ENCODE data around the gene CLDN2.

The CLDN2 gene

DNA sequence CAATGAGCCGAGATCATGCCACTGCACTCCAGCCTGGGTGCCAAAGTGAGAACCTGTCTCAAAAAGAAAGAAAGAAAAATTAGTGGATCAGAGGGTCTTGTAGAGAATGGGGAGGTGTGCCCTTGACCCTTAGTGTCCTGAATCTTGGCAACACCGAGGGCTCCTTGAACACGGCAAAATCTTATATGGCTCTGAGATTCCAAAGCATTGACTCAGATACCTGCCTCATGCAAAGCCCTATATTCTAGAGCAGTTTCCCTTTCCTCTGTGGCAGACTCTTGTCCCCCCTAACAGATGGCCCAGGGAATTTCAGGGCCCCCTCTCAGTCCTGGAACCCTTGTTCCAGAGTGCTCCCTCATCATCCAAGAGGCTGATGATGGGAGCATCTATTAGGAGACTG is 6.8 kb downstream of the CLDN2 start:
- no peak for DNase-seq

DNA sequence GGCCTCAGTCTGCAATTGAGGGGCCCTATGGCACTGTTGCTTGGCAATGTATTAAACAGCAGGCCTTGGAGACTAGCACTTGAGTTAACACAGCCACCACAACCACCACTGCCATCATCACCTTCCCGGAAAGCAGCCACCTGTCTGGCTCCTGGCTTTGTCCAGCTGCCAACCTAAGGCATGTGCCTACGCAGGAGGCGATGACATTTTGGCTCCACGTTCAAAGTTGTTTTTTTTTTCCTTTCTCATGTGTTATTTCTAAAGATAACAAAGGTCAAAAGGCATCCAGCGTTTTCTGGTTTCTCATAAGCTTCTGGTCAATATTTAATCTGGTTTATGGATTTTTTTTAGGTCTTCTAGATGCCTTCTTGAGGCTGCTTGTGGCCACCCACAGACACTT is 7.5 kb downstream of the CLDN2 start:
- DNase-seq, result no peak

DNA sequence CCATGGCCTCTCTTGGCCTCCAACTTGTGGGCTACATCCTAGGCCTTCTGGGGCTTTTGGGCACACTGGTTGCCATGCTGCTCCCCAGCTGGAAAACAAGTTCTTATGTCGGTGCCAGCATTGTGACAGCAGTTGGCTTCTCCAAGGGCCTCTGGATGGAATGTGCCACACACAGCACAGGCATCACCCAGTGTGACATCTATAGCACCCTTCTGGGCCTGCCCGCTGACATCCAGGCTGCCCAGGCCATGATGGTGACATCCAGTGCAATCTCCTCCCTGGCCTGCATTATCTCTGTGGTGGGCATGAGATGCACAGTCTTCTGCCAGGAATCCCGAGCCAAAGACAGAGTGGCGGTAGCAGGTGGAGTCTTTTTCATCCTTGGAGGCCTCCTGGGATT is 8.0 kb downstream of the CLDN2 start:
- no peak for DNase-seq

DNA sequence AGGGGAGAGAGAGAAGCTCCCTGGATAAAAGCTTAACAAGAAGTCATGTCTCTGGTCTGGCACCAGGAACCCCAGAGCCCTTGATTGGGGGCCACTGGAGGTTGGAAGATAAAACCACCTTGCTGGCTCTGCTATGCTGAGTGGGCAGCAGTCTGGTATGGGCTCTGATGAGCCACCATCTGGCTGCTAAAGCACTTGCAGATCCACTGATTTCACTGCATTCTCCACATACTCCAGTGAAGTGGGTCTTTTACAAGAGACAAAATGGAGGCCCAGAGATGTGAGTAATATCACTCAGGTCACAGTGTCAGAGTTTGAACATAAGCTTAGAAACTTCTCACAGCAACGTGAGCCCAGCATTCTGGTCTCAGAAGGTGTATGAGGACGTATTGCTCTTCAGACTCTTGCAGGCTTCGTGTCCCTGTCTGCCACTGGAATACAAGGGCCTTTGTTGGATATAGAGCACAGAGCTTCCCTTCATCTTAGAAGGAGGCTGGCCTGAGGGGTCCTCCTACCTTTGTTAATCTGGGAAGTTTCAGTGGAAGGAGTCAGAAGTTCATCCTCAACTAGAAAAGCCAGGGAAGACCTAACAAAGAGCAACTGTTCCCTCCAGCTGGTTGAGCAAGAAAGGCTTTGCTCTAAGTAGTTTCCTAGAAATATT is 11.8 kb downstream of the CLDN2 start:
- no peak for DNase-seq

DNA sequence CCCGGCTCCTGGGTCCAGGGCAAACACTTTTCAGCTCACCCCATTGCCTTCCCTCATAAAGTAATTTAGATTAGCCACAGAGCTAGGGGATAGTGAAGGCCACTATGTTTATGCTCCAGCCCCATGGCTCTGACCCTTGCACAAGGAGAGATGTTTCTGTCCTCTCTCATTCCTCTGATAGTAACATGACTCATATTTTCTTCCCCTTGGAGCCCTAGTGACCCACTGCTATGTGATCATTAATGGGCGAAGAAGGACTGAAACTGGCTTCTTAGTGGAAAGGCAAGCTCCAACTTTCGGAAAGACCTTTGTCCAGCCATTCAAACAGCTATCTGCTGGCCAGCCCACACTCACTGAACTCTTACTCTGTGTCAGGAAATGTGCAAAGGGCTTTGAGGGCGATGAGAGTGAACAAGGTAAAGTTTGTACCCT is 12.3 kb downstream of the CLDN2 start:
- no peak for DNase-seq

DNA sequence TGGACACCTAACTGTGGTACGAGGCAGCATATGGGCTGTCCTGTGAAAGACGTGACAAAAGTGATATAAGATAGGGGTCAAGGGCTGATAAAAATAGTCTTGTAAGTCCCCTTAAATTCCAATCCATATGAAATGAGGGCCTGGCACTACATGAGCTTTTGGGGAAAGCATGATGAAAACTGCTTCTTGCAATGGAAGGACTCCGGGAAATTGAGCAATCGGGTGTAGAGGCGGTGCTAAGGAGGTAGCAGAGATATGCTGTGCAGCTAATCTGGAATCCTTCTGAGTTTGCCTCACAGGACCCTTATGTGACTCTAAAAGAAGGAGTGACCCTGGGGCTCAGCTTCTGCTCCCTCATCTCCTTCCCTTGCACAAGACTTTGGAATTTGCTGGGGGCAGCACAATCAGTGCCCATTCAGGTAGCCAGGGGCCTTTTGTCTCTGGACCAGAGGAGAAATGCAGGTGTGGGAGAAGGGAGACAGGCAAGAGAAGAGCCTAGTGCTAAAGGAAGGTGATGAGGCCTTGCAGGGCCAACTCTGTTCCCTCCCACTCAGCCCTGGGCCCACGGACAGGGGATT is 12.8 kb downstream of the CLDN2 start:
- DNase-seq, result no peak

DNA sequence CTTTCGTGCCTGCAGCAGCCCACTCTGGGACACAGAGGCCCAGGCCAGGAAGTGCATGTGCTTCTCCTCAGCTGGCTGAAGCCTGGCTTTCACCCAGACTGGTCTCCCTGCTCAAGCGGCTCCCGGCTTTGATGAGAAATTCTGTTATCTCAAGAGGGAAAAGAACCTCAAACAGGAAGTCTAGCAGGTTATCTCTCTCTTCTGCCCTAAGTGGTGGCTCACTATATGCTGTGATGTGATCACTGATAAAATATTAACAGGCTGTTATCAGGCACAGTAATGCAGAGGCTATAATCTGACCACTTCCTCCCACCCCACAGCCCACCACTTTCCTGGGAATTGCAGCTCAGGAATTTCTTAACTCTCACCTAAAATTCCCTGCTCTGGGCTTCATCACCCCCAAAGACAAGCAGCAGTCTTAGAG is 13.3 kb downstream of the CLDN2 start:
- DNase-seq, result no peak

DNA sequence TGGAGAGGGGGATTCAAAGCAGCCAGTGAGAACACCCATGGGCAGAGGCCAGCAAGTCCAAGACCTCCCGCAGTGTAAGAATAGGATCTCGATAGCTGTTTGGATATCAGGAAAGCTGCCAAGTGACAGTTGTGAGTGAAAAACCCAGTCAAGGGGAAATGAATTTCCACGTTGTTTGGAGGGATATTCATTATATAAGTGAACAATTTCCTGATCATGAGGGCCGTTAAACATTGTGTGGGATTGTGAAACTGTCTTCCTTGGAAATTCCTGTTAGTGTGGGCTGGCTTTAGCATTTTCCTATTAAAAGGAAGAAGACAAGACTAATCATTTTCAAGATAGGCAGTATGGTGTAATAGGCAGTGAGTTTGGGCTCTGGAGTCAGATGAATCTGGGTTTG is 15.0 kb downstream of the CLDN2 start:
- no peak for DNase-seq

DNA sequence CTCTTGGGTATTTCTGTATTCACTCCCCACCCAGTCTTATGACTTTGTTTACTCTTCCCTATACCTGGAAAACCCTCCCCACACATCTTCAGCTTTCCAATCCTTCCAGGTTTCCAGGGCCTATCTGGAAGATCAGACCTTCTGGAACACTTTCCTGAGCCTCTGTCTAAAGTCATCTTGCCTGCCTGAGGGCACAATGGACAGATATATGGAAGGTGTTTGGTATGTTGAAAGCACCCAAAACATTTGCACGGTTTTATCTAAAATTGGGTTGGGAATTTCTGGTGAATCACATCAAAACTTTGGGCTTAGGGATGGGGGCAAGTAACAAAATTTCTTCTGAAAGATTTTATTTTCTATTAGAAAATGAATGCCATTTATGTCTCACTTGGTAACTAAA is 16.0 kb downstream of the CLDN2 start:
- no peak for DNase-seq

DNA sequence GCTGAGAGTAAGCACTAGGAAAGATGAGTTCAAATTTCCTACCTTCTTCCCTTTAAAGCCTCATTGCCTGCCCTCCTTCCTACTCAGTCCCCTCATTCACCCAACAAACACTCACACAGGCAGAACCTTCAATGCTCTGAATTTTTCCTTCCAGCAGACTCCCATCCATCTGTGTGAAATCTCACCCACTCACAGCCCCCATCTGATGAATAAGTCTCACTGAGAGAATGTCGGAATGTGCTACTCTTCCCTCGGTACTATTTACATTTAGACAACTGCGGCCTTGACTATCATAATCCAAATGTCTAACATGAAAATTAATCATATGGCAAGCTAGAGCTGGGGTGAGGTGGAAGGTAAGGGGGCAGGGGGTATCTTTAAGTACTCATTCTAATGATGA is 19.4 kb downstream of the CLDN2 start:
- no peak for DNase-seq

DNA sequence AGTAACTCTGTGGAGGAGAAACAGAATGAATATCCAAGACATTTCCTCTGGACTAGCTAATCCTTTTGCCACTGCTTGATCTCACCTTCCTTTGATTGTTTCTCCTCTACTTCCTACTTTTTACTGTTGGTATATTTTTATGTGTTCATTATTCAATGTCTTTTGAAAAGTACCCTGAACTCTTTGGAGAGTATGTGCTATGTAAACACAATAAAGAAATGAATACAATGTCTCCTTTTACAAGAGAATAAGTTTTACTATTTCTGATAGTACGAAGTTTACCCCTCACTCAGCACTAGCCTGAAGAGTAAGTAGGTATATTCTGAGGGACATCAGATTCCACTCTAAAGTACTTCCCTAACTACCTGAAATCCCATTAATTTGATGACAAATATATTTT is 19.9 kb downstream of the CLDN2 start:
- no peak for DNase-seq

DNA sequence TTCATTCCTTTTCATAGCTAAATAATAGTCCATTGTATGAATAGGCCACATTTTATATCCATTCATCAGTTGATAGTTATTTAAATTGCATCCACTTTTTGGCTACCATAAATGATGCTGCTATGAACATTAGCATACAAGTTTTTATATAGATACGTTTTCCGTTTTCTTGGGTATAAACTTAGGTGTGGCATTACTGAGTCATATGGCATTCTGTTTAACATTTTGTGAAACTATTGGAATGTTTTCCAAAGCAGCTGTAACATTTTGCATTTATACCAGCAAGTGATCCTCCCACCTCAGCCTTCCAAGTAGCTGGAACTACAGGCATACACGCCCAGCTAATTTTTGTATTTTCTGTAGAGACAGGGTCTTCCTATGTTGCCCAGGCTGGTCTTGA is 26.3 kb downstream of the CLDN2 start:
- no peak for DNase-seq

DNA sequence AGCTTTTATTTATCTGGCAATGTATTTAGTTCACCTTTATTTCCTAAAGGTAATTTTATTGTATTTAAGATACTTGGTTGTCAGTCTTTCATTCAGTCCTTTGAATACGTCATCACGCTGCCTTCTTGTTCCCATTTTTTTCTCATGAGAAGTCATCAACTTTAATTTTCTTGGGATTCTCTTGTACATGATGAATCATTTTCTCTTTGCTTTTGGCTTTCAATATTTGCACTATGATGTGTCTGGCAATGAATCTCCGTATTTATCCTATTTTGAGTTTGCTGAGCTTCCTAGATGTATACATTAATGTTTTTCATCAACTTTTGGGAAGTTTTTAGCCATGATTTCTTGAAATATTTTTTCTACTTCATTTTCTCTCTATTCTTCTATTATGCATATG is 28.4 kb downstream of the CLDN2 start:
- no peak for DNase-seq

DNA sequence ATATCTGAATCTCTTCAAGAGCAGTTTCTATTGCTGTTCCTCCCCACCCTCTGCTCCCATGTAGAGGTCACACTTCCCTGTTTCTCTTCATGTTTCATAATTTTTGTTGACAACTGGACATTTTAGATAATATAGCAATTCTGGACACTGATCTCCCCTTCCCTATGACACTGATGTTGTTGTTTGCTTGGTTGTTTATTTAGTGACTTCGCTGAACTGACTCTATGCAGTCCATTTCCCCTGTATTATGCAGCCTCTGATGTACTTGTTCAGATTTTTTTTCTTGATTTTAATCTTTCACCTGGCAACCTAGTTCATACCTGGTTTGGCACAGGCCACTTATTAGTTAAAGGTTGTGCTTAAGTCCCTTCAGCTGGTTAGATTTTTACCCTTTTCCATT is 29.2 kb downstream of the CLDN2 start:
- DNase-seq, result no peak

DNA sequence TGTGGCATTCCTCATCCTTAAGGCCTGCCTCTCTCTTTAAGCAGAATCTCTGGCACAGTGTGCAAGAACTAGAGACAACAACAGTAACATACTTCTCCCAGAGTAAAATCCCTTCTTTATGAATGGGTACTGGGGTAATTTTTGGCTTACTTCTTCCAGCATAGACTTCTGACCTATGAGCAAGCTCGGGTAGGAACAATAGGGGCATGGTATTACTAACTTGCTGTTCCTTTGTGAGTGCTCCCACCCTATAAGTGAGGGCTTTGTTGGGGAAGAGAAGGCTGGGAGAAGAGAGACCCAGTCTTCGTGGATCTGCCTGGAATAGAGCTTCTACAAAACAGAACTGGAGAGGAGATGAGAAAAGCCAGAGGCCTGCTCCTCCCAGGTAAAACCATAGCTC is 30.2 kb downstream of the CLDN2 start:
- no peak for DNase-seq

DNA sequence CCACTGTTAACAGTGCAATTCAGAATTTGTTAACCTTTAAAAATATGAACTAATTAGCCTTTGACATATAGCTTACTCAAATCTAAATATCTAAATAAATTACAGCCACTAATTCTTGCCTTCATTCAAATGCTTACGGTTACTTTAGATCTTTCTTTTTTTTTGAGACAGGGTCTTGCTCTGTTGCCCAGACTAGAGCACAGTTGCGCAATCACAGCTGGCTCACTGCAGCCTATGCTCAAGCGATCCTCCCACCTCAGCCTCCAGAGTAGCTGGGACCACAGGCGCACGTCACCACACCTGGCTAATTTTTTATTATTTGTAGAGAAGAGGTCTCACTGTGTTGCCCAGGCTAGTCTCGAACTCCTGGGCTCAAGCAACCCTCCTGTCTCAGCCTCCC is 31.0 kb downstream of the CLDN2 start:
- no peak for DNase-seq

DNA sequence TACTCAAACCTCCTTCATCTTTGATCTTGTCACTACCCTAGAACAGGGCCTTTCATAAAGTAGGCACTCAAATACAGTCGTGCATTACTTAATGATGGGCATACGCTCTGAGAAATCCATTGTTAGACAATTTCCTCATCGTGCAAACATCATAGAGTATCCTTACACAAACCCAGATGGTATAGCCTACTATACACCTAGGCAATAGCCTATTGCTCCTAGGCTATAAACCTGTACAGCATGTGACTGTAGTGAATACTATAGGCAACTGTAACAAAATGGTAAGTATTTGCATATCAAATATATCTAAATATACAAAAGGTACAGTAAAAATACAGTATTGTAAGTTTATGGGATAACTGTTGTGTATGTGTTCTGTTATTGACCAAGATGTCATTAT is 31.9 kb downstream of the CLDN2 start:
- DNase-seq, result peak; percentile 24

DNA sequence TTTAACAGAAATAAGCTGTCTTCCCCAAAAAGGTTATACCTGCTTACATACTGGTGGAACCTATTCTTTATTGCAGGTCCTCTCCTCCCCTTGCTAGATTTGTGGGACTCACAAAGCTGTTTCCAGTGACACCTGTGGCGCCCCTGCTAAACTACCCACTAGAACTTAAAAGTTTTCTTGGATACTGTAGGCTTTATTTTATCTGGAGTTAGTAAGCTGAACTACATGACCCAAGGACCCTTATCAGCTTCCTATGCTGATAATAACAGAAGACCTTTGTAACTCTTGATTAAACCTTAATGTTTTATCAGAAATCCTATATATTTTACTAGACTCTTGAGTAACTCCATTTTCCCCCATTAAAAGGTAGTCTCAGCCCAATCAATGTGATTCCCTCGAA is 32.3 kb downstream of the CLDN2 start:
- DNase-seq, result no peak

DNA sequence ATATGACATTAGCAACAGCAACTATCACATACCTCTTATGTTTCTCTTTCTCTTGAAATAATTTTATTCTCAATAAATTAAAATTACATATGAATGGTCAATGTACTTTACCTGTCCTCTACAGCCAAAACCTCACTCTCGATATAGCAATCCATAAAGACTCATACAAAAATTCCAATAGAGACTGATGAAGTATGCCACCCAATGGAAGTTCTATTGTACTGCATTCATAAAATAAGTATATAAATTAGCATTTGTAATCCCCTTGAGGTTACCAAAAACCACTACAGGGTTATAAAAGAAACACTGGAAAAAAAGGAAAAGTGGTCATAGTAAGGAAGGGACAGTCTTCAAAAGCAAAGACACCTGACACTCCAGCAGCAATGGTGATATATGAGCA is 32.8 kb downstream of the CLDN2 start:
- peak; percentile 11 for DNase-seq

DNA sequence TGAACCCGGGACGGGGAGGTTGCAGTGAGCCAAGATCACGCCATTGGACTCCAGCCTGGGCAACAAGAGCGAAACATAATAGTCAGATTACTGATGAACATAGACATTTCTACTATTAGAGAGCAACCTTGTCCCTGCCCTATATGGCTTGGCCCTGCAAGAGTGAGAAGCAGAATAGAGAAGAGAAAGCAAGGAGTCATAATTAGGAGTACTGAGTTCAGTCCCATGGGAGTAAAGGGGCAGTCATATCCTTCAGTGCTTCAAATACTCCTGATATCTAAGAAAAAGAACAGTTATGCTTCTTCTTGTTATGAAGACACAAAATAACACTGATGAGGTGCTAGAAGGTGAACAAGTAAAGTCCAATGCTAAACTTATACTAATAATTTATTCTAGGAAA is 33.8 kb downstream of the CLDN2 start:
- DNase-seq, result no peak

DNA sequence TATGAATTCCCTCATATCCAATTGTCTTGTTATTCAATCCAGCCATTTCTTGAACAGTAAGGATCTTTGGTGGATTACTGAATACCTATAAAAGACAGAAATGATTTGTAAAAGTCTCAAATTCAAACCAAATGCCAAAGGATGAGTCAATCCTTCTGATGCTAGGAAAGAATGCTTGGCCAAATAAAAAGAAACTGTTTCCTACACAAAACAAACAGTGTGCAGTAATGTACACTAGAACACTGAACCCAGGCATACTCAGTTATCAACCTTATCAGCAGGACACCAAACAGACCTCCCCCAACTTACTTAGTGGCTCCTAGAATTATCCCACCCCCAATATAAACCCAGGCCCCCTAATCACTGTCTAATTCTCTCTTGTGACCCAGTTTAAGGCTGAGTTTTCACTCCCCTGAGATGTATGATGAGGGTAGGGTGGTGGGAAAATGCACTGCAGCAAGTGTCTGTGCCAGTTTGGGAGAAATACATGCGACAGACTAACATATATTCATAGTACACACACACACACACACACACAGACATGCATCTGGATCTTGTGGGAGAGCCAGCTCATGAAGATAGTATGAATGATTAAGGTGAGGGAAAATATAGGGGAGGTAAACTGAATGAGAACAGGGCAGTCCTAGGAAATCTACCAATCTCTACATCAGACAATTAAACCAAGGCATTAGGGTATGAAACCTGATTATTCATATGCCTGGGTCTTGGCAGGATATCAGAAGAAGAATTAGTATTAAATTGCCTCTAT is 35.0 kb downstream of the CLDN2 start:
- no peak for DNase-seq

DNA sequence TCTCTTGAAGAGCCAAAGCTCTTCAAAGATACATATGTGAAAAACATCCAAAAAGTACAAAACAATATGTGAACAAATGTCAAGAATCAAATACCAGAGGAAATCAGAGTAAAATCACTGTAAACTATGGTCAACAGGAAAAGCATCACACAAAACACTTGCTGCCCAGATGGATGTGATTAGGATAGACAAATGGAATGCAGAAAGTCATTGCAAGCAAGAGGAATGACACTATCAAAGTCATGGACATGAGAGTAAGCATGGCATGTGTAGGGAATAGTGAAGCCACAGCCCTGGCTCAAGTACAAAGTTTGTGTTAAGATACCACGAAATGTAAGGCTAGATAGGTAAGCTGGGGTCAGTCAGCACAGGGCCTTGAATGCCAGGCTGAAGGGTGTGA is 37.7 kb downstream of the CLDN2 start:
- no peak for DNase-seq

DNA sequence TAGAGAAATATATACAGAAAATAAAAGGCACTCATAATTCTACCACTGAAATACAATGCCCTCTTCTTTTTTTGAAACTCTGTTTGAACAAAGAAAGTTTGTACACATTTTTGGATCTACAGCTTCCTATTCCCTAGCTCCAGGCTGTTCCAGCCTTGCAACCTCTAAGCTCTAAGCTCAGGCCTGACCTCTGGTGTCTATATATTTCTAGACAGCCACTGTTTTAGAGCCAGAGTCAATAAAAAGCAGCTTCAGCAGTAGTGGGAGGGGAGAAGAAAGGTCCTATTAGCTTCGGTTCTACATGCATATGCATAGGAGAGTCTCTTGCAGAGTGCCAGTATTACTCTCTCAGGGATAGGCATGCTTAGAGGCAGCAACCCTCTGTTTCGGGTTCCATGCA is 39.7 kb downstream of the CLDN2 start:
- DNase-seq, result peak; percentile 19

DNA sequence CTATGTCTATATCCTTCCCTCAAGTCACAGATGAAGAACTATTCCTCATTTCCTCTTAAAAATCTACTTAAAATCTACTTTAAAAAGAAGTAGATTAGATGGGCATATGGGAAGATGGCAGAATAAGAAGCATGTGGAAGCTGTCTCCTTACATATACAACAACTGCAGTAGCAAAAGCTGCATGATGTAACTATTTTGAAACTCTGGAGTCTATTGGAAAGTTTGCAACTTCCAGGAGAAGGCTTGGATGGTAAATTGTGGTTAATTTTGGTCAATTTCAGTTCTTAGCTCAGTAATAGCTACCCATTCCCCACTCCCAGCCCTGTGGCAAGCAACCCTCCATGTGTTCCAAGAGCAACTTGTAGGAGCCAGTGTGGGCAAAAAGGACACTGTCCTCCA is 42.9 kb downstream of the CLDN2 start:
- DNase-seq, result no peak

DNA sequence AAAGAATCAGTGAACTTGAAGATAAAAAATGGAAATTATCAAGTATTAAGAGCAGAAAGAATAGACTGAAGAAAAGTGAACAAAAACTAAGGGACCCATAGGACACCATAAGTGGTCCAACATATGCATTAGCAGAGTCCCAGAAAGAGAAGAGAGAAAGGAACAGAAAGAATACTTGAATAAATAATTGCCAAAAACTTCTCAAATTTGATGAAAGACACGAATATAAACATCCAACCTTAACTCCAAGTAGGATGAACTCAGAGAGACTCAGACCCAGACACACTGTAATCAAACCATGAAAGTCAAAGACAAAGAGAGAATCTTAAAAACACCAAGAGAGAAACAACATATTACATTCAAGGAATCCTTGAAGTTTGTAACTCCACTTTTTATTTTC is 44.1 kb downstream of the CLDN2 start:
- DNase-seq, result no peak

Measured in NCI-H526 treated with DMSO at 0.1 percent for 48 hours (cell line).